Tibial nerve (tissue), 4 donors: ENCODE data around the gene MAP3K7.

Experiments
- EP300 ChIP-seq, 2 donors: sonication (generic); formaldehyde crosslinking; IDR thresholded peaks; one replicate each; pipeline ENCODE4 v1.6.1; 2017; ENCODE audit warnings: antibody characterized with exemption in 2 of 2, mild to moderate bottlenecking in 1 of 2
- POLR2A ChIP-seq, 2 donors: fragments of 450-650 bp; IDR thresholded peaks; one replicate each; pipeline ENCODE4 v1.6.1; 2017; ENCODE audit warnings: antibody characterized with exemption in 2 of 2, mild to moderate bottlenecking in 2 of 2, moderate library complexity in 2 of 2
- TF ChIP-seq, protein P1 (sequence below), 5 experiments: fragments of 200-600 bp in 3 of 5; fragments of 450-650 bp in 2 of 5; sonication (generic) in 3 of 5; IDR thresholded peaks; one replicate each; pipeline ENCODE4 v1.5.1; 2016 to 2019; ENCODE audit warnings: antibody characterized with exemption in 5 of 5, mild to moderate bottlenecking in 3 of 5, moderate library complexity in 2 of 5

DNA sequence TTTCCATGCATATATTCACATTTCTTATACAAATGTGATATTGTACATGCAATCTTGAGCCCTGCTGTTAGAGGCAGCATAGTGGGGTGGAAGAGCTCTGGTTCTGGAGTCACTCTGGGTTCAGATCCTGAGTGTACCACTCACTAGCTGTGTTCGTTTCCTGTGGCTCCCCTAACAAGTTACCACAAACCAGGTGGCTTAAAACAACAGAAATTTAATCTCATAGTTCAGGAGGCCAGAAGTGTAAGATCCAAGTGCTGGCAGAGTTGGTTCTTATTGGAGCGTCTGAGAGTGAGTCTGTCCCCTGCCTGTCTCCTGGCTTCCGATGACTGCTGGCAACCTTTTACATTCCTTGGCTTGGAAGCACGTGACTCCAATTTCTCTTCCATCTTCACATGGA lies 115.6 kb downstream of the MAP3K7 start:
- TF ChIP-seq, protein P1, sequence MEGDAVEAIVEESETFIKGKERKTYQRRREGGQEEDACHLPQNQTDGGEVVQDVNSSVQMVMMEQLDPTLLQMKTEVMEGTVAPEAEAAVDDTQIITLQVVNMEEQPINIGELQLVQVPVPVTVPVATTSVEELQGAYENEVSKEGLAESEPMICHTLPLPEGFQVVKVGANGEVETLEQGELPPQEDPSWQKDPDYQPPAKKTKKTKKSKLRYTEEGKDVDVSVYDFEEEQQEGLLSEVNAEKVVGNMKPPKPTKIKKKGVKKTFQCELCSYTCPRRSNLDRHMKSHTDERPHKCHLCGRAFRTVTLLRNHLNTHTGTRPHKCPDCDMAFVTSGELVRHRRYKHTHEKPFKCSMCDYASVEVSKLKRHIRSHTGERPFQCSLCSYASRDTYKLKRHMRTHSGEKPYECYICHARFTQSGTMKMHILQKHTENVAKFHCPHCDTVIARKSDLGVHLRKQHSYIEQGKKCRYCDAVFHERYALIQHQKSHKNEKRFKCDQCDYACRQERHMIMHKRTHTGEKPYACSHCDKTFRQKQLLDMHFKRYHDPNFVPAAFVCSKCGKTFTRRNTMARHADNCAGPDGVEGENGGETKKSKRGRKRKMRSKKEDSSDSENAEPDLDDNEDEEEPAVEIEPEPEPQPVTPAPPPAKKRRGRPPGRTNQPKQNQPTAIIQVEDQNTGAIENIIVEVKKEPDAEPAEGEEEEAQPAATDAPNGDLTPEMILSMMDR (IDR thresholded peaks at IDR 0.05) = no peak
- TF ChIP-seq POLR2A (IDR thresholded peaks at IDR 0.05) (no peak), EP300 (IDR thresholded peaks at IDR 0.05) (no peak)
